ENCODE results near the gene ZNF330. TPM values are rescaled to one million over a fixed set of nuclear protein-coding genes. Genes with fewer than 3 reads are reported as not detected.
"Not testable (repeated sequence)": the region's sequence is repeated elsewhere in the genome, so short reads cannot be mapped to it uniquely, and the experiment has no call there.

ZNF330 gene
- total RNA-seq, 1 experiment from 2014 or later, result 43.9 TPM

- POLR2A ChIA-PET; H3K27ac Mint-ChIP-seq; CTCF ChIA-PET; H3K27me3 Mint-ChIP-seq (ENCODE audit: low read depth); H3K9me3 Mint-ChIP-seq; H3K4me3 Mint-ChIP-seq; H3K4me1 Mint-ChIP-seq; DNase-seq (ENCODE audit: low spot score); ATAC-seq: not testable (repeated sequence)
- peaks cover 66% of the 10 kb centered on the region for H3K36me3 Mint-ChIP-seq
These were observed 6.6 kb downstream of the ZNF330 start for GRCh38 chr4:141227280-141227679.

DNA sequence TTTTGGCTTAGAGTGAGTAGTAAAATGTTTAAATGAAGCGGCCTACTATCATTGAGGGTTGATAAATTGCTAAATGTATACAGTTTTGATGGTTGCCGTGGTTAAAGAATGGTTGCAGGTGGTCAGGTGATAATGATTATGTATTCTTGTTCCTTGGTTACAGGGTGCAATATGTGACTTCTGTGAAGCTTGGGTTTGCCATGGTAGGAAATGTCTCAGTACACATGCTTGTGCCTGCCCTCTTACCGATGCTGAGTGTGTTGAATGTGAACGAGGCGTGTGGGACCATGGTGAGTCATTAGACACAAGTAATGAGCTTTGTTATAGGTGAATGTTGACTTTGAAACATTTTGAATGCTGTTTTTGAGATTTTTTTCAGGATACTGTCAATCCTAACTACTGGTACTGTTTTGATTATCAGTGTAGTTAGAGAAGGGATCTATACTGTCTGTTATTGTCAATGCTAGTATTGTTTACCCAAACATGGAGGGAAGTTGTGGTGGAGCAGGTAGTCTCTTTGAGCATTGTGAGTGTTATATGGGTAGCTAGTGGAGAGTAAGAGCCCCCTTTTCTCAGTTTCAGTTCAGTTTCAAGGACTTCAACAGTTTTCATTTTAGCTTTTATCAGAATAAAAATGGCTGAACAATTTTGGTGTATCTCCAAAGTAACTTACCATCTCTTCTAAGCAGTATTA, 8.9 kb downstream of the ZNF330 start:
- TF ChIP-seq SP1 (CRISPR knock-in tag; conservative IDR thresholded peaks at IDR 0.05) (no peak), TEAD4 (CRISPR knock-in tag; IDR thresholded peaks at IDR 0.05) (no peak)
- no peaks in the 10 kb centered on the region for H3K9me3 Mint-ChIP-seq
- H3K4me3 Mint-ChIP-seq, result no peak overlapping the region
- no peak for DNase-seq (ENCODE audit: low spot score)
- no peak overlapping the region for H3K27ac Mint-ChIP-seq
- peaks cover 67% of the 10 kb centered on the region for H3K36me3 Mint-ChIP-seq
- ChIA-PET CTCF (no interaction called here), POLR2A (no interaction called here)
- ATAC-seq, result no peak
- H3K27me3 Mint-ChIP-seq (ENCODE audit: low read depth), result no peaks in the 10 kb centered on the region
- H3K4me1 Mint-ChIP-seq, result no peaks in the 10 kb centered on the region

DNA sequence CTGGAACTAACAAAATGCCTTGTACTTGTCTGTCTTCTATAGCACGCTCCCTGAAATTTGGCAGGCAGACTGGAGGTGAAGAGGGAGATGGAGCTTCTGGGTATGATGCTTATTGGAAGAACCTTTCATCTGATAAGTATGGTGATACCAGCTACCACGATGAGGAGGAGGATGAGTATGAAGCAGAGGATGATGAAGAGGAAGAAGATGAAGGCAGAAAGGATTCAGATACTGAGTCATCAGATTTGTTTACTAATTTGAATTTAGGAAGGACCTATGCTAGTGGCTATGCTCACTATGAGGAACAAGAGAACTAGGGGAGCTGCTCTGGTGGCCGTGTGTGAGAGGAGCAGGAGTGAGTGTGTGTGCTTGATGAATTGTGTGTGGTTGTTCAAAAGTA, 13.0 kb downstream of the ZNF330 start:
- TF ChIP-seq FOXJ3 (CRISPR knock-in tag; IDR thresholded peaks at IDR 0.05; ENCODE audit: borderline replicate concordance) (no peak), ZNF138 (CRISPR knock-in tag; conservative IDR thresholded peaks at IDR 0.05) (no peak), NFE2L1 (CRISPR knock-in tag; IDR thresholded peaks at IDR 0.05) (no peak), PRRX2 (CRISPR knock-in tag; IDR thresholded peaks at IDR 0.05) (no peak)
- TF ChIP-seq, protein P1, sequence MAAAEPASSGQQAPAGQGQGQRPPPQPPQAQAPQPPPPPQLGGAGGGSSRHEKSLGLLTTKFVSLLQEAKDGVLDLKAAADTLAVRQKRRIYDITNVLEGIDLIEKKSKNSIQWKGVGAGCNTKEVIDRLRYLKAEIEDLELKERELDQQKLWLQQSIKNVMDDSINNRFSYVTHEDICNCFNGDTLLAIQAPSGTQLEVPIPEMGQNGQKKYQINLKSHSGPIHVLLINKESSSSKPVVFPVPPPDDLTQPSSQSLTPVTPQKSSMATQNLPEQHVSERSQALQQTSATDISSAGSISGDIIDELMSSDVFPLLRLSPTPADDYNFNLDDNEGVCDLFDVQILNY (CRISPR knock-in tag; IDR thresholded peaks at IDR 0.05), result no peak
- POLR2A ChIA-PET, result no interaction called here
- no peak for ATAC-seq
- H3K36me3 Mint-ChIP-seq, result peaks cover 35% of the 10 kb centered on the region
- H3K27ac Mint-ChIP-seq, result no peak overlapping the region
- no peaks in the 10 kb centered on the region for H3K9me3 Mint-ChIP-seq
- H3K4me1 Mint-ChIP-seq, result no peaks in the 10 kb centered on the region
- DNase-seq (ENCODE audit: low spot score), result no peak
- CTCF ChIA-PET, result no interaction called here
- no peaks in the 10 kb centered on the region for H3K27me3 Mint-ChIP-seq (ENCODE audit: low read depth)
- no peak overlapping the region for H3K4me3 Mint-ChIP-seq

DNA sequence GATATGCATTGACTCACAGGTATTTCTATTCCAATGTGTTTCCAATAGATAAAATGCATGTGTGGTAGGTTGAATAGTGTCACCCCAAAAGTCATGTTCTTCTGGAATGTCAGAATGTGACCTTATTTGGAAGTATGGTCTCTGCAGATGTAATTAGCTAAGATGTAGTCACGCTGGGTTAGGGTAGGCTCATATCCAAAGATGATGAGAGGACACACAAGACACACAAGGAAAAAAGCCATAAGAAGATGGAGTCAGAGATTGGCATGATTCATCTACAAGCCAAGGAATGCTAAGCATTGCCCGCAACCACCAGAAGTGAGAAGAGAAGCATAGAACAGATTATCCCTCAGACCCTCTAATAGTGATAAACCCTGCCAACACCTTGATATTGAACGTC, 17.5 kb downstream of the ZNF330 start:
- ChIA-PET POLR2A (no interaction called here), CTCF (no interaction called here)
- H3K4me3 Mint-ChIP-seq, result no peak overlapping the region
- H3K4me1 Mint-ChIP-seq, result no peaks in the 10 kb centered on the region
- H3K9me3 Mint-ChIP-seq, result no peaks in the 10 kb centered on the region
- H3K27me3 Mint-ChIP-seq (ENCODE audit: low read depth), result no peaks in the 10 kb centered on the region
- H3K36me3 Mint-ChIP-seq, result peaks cover 8% of the 10 kb centered on the region
- no peak overlapping the region for H3K27ac Mint-ChIP-seq
- ATAC-seq (no peak), DNase-seq (ENCODE audit: low spot score) (no peak)
- TF ChIP-seq SMAD3 (CRISPR knock-in tag; IDR thresholded peaks at IDR 0.05; ENCODE audit: borderline replicate concordance) (no peak), ZNF121 (CRISPR knock-in tag; IDR thresholded peaks at IDR 0.05) (no peak), STAT6 (CRISPR knock-in tag; conservative IDR thresholded peaks at IDR 0.05; ENCODE audit: low read depth) (no peak), ZNF416 (CRISPR knock-in tag; IDR thresholded peaks at IDR 0.05) (no peak), ZNF396 (CRISPR knock-in tag; IDR thresholded peaks at IDR 0.05; ENCODE audit: borderline replicate concordance) (no peak), FOXP1 (CRISPR knock-in tag; IDR thresholded peaks at IDR 0.05; ENCODE audit: borderline replicate concordance) (no peak), SOX15 (CRISPR knock-in tag; IDR thresholded peaks at IDR 0.05) (no peak), OVOL2 (CRISPR knock-in tag; IDR thresholded peaks at IDR 0.05; ENCODE audit: borderline replicate concordance) (no peak)
- TF ChIP-seq, protein P2, sequence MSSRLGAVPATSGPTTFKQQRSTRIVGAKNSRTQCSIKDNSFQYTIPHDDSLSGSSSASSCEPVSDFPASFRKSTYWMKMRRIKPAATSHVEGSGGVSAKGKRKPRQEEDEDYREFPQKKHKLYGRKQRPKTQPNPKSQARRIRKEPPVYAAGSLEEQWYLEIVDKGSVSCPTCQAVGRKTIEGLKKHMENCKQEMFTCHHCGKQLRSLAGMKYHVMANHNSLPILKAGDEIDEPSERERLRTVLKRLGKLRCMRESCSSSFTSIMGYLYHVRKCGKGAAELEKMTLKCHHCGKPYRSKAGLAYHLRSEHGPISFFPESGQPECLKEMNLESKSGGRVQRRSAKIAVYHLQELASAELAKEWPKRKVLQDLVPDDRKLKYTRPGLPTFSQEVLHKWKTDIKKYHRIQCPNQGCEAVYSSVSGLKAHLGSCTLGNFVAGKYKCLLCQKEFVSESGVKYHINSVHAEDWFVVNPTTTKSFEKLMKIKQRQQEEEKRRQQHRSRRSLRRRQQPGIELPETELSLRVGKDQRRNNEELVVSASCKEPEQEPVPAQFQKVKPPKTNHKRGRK (CRISPR knock-in tag; IDR thresholded peaks at IDR 0.05; ENCODE audit: borderline replicate concordance), result no peak
- TF ChIP-seq, protein P3, sequence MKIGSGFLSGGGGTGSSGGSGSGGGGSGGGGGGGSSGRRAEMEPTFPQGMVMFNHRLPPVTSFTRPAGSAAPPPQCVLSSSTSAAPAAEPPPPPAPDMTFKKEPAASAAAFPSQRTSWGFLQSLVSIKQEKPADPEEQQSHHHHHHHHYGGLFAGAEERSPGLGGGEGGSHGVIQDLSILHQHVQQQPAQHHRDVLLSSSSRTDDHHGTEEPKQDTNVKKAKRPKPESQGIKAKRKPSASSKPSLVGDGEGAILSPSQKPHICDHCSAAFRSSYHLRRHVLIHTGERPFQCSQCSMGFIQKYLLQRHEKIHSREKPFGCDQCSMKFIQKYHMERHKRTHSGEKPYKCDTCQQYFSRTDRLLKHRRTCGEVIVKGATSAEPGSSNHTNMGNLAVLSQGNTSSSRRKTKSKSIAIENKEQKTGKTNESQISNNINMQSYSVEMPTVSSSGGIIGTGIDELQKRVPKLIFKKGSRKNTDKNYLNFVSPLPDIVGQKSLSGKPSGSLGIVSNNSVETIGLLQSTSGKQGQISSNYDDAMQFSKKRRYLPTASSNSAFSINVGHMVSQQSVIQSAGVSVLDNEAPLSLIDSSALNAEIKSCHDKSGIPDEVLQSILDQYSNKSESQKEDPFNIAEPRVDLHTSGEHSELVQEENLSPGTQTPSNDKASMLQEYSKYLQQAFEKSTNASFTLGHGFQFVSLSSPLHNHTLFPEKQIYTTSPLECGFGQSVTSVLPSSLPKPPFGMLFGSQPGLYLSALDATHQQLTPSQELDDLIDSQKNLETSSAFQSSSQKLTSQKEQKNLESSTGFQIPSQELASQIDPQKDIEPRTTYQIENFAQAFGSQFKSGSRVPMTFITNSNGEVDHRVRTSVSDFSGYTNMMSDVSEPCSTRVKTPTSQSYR (CRISPR knock-in tag; IDR thresholded peaks at IDR 0.05), result no peak
- TF ChIP-seq, protein P4, sequence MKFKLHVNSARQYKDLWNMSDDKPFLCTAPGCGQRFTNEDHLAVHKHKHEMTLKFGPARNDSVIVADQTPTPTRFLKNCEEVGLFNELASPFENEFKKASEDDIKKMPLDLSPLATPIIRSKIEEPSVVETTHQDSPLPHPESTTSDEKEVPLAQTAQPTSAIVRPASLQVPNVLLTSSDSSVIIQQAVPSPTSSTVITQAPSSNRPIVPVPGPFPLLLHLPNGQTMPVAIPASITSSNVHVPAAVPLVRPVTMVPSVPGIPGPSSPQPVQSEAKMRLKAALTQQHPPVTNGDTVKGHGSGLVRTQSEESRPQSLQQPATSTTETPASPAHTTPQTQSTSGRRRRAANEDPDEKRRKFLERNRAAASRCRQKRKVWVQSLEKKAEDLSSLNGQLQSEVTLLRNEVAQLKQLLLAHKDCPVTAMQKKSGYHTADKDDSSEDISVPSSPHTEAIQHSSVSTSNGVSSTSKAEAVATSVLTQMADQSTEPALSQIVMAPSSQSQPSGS (CRISPR knock-in tag; IDR thresholded peaks at IDR 0.05; ENCODE audit: borderline replicate concordance, low read depth), result no peak
- TF ChIP-seq, protein P5, sequence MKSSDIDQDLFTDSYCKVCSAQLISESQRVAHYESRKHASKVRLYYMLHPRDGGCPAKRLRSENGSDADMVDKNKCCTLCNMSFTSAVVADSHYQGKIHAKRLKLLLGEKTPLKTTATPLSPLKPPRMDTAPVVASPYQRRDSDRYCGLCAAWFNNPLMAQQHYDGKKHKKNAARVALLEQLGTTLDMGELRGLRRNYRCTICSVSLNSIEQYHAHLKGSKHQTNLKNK (CRISPR knock-in tag; IDR thresholded peaks at IDR 0.05), result no peak
